ENCODE data around the gene GUCY2D. TPM values are rescaled to one million over a fixed set of nuclear protein-coding genes. Genes with fewer than 3 reads are reported as not detected.

The GUCY2D gene
- total RNA-seq, 1 donor = not detected

DNA sequence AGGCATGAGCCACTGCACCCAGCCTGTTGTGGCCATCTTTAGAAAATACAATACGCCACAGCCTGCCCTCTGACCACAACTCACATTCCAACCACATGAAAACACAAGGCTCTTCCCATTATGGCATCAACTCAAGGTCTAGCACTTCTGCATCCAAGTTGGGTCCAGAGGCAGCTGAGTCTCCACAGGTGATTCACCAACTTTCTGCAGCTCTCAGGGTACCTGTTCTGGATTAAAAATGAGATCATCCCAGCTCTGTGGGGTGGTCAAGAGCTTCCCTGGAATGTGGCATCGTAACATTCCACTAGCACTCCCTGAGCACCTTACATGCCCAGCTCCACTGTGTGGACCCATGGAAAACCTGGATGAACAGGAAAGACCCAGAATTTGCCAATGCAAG is 9.9 kb upstream of the GUCY2D start:
- TF ChIP-seq, protein P1, sequence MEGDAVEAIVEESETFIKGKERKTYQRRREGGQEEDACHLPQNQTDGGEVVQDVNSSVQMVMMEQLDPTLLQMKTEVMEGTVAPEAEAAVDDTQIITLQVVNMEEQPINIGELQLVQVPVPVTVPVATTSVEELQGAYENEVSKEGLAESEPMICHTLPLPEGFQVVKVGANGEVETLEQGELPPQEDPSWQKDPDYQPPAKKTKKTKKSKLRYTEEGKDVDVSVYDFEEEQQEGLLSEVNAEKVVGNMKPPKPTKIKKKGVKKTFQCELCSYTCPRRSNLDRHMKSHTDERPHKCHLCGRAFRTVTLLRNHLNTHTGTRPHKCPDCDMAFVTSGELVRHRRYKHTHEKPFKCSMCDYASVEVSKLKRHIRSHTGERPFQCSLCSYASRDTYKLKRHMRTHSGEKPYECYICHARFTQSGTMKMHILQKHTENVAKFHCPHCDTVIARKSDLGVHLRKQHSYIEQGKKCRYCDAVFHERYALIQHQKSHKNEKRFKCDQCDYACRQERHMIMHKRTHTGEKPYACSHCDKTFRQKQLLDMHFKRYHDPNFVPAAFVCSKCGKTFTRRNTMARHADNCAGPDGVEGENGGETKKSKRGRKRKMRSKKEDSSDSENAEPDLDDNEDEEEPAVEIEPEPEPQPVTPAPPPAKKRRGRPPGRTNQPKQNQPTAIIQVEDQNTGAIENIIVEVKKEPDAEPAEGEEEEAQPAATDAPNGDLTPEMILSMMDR (IDR thresholded peaks at IDR 0.05; ENCODE audit: insufficient read depth, low read length) = no peak
- DNase-seq (ENCODE audit: low read depth) = peak; percentile 50
- no peak overlapping the region for H3K4me3 ChIP-seq (ENCODE audit: low read depth, low read length)

DNA sequence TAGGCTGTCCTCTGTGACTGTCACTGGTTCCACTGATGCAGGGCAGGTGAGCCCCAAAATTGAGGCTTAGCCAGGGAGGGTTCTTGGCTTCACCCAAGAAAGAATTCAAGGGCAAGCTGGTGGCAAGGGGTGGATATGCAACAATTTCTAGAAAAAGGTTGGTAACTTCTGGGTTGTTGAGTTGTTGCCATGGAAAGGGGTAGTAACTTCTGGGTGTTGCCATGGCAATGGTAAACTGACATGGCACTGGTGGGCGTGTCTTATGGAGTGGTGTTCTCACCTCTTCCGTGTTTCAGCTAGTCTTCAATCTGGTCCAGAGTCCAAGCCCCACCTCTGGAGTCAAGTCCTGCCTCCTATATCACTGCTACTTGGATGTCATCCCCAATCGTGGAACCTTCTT is 9.5 kb upstream of the GUCY2D start:
- TF ChIP-seq, protein P1 (IDR thresholded peaks at IDR 0.05; ENCODE audit: insufficient read depth, low read length) = no peak

DNA sequence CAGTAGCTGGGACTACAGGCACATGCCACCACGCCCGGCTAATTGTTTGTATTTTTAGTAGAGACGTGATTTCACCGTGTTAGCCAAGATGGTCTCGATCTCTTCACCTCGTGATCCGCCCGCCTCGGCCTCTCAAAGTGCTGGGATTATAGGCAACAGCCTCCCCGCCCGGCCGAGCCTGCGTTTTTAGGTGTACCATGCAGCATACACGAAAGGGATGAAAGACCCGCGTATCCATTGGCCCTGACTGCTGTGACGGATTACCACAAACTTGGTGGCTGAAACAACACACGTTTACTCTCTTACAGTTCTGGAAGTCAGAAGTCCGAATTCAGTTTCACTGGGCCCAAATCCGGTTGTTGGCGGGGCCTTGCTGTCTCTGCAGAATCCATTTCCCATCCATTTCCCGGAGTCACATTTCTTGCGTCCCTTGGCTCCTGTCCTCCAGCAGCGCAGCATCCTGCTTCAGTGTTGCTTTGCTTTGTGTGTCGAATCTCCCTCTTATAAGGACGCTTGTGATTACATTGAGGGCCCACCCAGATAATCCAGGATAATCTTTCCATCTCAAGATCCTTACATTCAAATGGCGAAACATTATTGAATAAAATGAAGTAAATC is 8.3 kb upstream of the GUCY2D start:
- no peak overlapping the region for H3K4me3 ChIP-seq (ENCODE audit: low read depth, low read length)
- TF ChIP-seq, protein P1 (IDR thresholded peaks at IDR 0.05; ENCODE audit: insufficient read depth, low read length) = no peak
- no peak for DNase-seq (ENCODE audit: low read depth)

More for the DNA sequence above, 9.5 kb upstream of the GUCY2D start:
- DNase-seq (ENCODE audit: low read depth) = no peak
- no peak overlapping the region for H3K4me3 ChIP-seq (ENCODE audit: low read depth, low read length)

DNA sequence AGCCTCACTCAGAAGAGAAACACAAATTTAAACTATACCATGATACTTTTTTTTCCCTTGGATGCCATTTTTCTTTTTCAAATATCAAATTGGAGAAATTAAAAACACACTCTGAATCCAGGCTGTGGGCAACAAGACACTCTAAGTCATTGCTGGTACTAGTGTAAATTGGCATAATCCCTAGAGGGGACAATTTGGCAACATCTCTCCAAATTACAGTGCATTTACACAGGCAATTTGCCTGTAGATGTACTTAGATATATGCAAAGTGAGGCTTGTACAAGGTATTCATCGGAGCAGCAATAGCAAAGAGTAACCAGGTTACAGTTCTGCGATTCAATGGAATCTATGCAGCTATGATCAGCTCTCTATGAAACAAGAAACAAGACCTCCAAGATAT is 6.7 kb upstream of the GUCY2D start:
- no peak for DNase-seq (ENCODE audit: low read depth)
- no peak overlapping the region for H3K4me3 ChIP-seq (ENCODE audit: low read depth, low read length)
- TF ChIP-seq, protein P1 (IDR thresholded peaks at IDR 0.05; ENCODE audit: insufficient read depth, low read length) = no peak

DNA sequence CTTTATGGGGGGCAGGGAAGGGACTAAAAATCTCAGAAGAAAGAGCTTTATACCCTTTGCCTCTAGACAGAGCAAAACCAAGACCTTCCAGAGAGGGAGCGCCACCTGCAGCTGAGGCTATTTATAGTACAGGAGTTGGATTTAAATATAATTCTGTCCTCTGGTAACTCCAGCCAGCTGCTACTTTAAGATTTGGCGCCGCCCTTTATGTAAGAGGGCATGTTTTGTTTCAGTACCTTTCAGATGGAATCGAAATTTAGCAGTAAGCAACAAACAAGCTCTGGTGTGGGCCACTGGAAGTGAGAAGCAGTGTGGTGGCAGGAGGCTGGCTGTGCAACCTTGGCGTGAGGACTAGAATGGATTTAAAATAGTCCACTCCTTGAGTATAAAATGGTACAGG is 5.2 kb upstream of the GUCY2D start:
- no peak overlapping the region for H3K4me3 ChIP-seq (ENCODE audit: low read depth, low read length)
- peak; percentile 50 for DNase-seq (ENCODE audit: low read depth)
- TF ChIP-seq, protein P1 (IDR thresholded peaks at IDR 0.05; ENCODE audit: insufficient read depth, low read length) = peak; percentile 46

DNA sequence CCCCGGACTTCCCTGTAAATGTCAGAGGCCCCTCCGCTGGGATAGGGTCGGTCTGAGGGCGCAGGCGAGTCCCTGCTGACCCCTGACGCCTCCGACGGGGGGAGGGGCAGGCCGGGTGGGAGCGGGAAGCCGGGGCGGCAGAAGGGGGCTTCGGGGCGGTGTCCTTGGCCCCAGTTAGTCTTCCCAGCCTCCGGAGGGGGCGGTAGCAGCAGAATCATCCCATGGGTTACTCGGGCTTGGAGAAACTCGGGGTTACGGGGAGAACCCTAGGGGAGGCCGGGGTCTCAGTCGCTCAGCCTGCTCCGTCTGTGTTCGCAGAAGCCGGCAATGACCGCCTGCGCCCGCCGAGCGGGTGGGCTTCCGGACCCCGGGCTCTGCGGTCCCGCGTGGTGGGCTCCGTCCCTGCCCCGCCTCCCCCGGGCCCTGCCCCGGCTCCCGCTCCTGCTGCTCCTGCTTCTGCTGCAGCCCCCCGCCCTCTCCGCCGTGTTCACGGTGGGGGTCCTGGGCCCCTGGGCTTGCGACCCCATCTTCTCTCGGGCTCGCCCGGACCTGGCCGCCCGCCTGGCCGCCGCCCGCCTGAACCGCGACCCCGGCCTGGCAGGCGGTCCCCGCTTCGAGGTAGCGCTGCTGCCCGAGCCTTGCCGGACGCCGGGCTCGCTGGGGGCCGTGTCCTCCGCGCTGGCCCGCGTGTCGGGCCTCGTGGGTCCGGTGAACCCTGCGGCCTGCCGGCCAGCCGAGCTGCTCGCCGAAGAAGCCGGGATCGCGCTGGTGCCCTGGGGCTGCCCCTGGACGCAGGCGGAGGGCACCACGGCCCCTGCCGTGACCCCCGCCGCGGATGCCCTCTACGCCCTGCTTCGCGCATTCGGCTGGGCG is 542 bp downstream of the GUCY2D start:
- no peak for DNase-seq (ENCODE audit: low read depth)
- TF ChIP-seq, protein P1 (IDR thresholded peaks at IDR 0.05; ENCODE audit: insufficient read depth, low read length) = no peak
- H3K4me3 ChIP-seq (ENCODE audit: low read depth, low read length) = no peak overlapping the region
